ENCODE measurements around the gene DYNC2I2.

DNA sequence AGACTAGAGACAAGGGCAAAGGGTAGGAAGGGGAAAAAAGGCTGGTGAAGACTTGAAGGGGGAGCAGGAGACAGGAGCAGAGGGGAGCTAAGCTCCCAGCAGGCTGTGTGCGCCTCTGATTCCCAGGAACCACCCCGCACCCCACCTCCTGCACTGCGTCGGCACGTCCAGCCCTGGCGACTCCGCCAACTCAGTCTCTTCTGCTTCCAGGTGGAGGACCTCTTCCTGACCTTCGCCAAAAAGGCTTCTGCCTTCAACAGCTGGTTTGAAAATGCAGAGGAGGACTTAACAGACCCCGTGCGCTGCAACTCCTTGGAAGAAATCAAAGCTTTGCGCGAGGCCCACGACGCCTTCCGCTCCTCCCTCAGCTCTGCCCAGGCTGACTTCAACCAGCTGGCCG, 30.5 kb downstream of the DYNC2I2 start:
- TF ChIP-seq, protein P1, sequence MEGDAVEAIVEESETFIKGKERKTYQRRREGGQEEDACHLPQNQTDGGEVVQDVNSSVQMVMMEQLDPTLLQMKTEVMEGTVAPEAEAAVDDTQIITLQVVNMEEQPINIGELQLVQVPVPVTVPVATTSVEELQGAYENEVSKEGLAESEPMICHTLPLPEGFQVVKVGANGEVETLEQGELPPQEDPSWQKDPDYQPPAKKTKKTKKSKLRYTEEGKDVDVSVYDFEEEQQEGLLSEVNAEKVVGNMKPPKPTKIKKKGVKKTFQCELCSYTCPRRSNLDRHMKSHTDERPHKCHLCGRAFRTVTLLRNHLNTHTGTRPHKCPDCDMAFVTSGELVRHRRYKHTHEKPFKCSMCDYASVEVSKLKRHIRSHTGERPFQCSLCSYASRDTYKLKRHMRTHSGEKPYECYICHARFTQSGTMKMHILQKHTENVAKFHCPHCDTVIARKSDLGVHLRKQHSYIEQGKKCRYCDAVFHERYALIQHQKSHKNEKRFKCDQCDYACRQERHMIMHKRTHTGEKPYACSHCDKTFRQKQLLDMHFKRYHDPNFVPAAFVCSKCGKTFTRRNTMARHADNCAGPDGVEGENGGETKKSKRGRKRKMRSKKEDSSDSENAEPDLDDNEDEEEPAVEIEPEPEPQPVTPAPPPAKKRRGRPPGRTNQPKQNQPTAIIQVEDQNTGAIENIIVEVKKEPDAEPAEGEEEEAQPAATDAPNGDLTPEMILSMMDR (IDR thresholded peaks at IDR 0.05) = no peak
- no peak for TF ChIP-seq POLR2A (IDR thresholded peaks at IDR 0.05)

All from testis (tissue), 2 donors.